HepG2 (cell line): ENCODE results near the gene IL18RAP. TPM values are rescaled to one million over a fixed set of nuclear protein-coding genes. Genes with fewer than 3 reads are reported as not detected.

Experiments used
- ATAC-seq: fragments of 200-7000 bp; cut with Tn5 transposase; 3 replicates; pipeline ENCODE4 v1.9.1; 2020; ENCODE audit warnings: mild to moderate bottlenecking, moderate library complexity
- BruUV-seq: library from RNA; stranded (reverse); fragments of 400-500 nt; replicated peaks from 2 replicates; lab custom pipeline; 2021; lab: Mats Ljungman, UMichigan
- CTCF ChIA-PET: fragments of 300-600 bp; formaldehyde crosslinking; extraction: SDS; loops from one replicate; lab custom pipeline; 2021; ENCODE audit warnings: low total read pairs, inconsistent platforms, low intra/inter-chr PET ratio; lab: Yijun Ruan, JAX
- POLR2A ChIA-PET: fragments of 350-600 bp; sonication (Branson Sonifier 250); formaldehyde crosslinking; loops from one replicate; lab custom pipeline; 2020; ENCODE audit warnings: antibody characterized with exemption, inconsistent platforms; lab: Yijun Ruan, JAX
- DNase-seq: peaks from one replicate; pipeline ENCODE4 v3.0.0-alpha.2; 2015; ENCODE audit warnings: low spot score
- FAIRE-seq: peaks from 3 replicates; lab custom pipeline; 2011; peaks lifted over from hg19 to GRCh38; lab: Jason Lieb, UNC
- H2AFZ ChIP-seq: one replicate; pipeline ENCODE4 v1.6.1; 2011; ENCODE audit warnings: low read length, inconsistent platforms
- H3K27ac ChIP-seq: fragments of 300-600 bp; 3 replicates; pipeline ENCODE4 v1.8.0; 2011; ENCODE audit warnings: mixed run types, mild to moderate bottlenecking, mixed read lengths, low read length, inconsistent platforms; ENCODE audit not compliant: insufficient read depth; ENCODE audit errors: extremely low read length
- H3K27me3 ChIP-seq, 2 experiments: fragments of 200-600 bp in 1 of 2; 2 replicates in 1 of 2; 3 replicates in 1 of 2; pipeline versions ENCODE4 v1.6.0 to v1.8.0; 2011; ENCODE audit warnings: low read length in 2 of 2, mild to moderate bottlenecking in 2 of 2, moderate library complexity in 2 of 2, inconsistent platforms in 1 of 2; ENCODE audit not compliant: insufficient read depth in 2 of 2, control insufficient read depth in 1 of 2
- H3K36me3 ChIP-seq, 2 experiments: fragments of 200-600 bp in 1 of 2; replicated peaks in 1 of 2; 2 replicates in 1 of 2; 3 replicates in 1 of 2; pipeline versions ENCODE4 v1.5.1 to v1.8.0; 2011; ENCODE audit warnings: low read length in 2 of 2, inconsistent platforms in 1 of 2; ENCODE audit not compliant: insufficient read depth in 2 of 2, control insufficient read depth in 1 of 2
- H3K4me1 ChIP-seq: 2 replicates; pipeline ENCODE4 v1.5.1; 2012; ENCODE audit warnings: low read length, inconsistent platforms; ENCODE audit not compliant: insufficient read depth
- H3K4me2 ChIP-seq: 2 replicates; pipeline ENCODE4 v1.6.0; 2011; ENCODE audit warnings: low read depth, low read length, inconsistent platforms
- H3K4me3 ChIP-seq, 3 experiments: fragments of 200-600 bp in 1 of 3; sonication (generic), shearing (Covaris generic) in 1 of 3; replicated peaks in 1 of 3; 2 replicates each; pipeline ENCODE4 v1.5.1; 2011 to 2016; ENCODE audit warnings: low read length in 3 of 3, inconsistent platforms in 2 of 3, low read depth in 2 of 3, mild to moderate bottlenecking in 2 of 3, control low read depth in 1 of 3, mixed read lengths in 1 of 3; ENCODE audit not compliant: insufficient read depth in 1 of 3
- H3K79me2 ChIP-seq: one replicate; pipeline ENCODE4 v1.6.1; 2011; ENCODE audit warnings: low read length, inconsistent platforms; ENCODE audit not compliant: insufficient read depth
- H3K9ac ChIP-seq: 2 replicates; pipeline ENCODE4 v1.6.0; 2011; ENCODE audit warnings: mild to moderate bottlenecking, low read depth, low read length, inconsistent platforms; ENCODE audit not compliant: insufficient read depth
- H3K9me3 ChIP-seq: 2 replicates; pipeline ENCODE4 v1.5.1; 2012; ENCODE audit warnings: mild to moderate bottlenecking, low read length
- H4K20me1 ChIP-seq: 2 replicates; pipeline ENCODE4 v1.6.0; 2011; ENCODE audit warnings: inconsistent platforms, mild to moderate bottlenecking, low read length, moderate library complexity; ENCODE audit not compliant: insufficient read depth
- AKAP8 ChIP-seq: sonication (generic); formaldehyde crosslinking; IDR thresholded peaks from 2 replicates; pipeline ENCODE4 v1.5.1; 2020; ENCODE audit warnings: mild to moderate bottlenecking, missing genetic modification reagents
- CCDC6 ChIP-seq: sonication (generic); formaldehyde crosslinking; IDR thresholded peaks from 2 replicates; pipeline ENCODE4 v1.8.1; 2022; ENCODE audit warnings: mild to moderate bottlenecking, missing genetic modification reagents, moderate library complexity
- CEBPB ChIP-seq: IDR thresholded peaks from 2 replicates; pipeline ENCODE4 v1.6.1; 2011; ENCODE audit warnings: low read depth, low read length, improper control_type of control experiment, borderline replicate concordance
- CHD2 ChIP-seq: IDR thresholded peaks from 2 replicates; pipeline ENCODE4 v1.6.1; 2011; ENCODE audit warnings: low read depth, low read length, improper control_type of control experiment
- FOXA1 ChIP-seq, 2 experiments: fragments of 450-650 bp in 1 of 2; sonication (generic) in 1 of 2; formaldehyde crosslinking in 1 of 2; IDR thresholded peaks; 2 replicates each; pipeline versions ENCODE4 v1.4.0 to v1.6.1; 2016 to 2020; ENCODE audit warnings: missing genetic modification reagents in 1 of 2
- HNF4A ChIP-seq: sonication (generic); formaldehyde crosslinking; IDR thresholded peaks from 2 replicates; pipeline ENCODE4 v1.4.0; 2020; ENCODE audit warnings: missing genetic modification reagents
- HNRNPK ChIP-seq: fragments of 200-400 bp; formaldehyde crosslinking; IDR thresholded peaks from 2 replicates; pipeline ENCODE4 v1.6.1; 2018; ENCODE audit warnings: low read length, low read depth, moderate library complexity, mild to moderate bottlenecking; ENCODE audit not compliant: poor library complexity, severe bottlenecking
- JARID2 ChIP-seq: sonication (generic); formaldehyde crosslinking; IDR thresholded peaks from 2 replicates; pipeline ENCODE4 v1.8.1; 2023; ENCODE audit warnings: missing genetic modification reagents, inconsistent platforms; ENCODE audit not compliant: insufficient replicate concordance
- KDM6A ChIP-seq: IDR thresholded peaks from 2 replicates; pipeline ENCODE4 v1.6.1; 2016; ENCODE audit warnings: low read depth
- MZF1 ChIP-seq: sonication (generic); formaldehyde crosslinking; IDR thresholded peaks from 2 replicates; pipeline ENCODE4 v1.8.1; 2023; ENCODE audit warnings: mild to moderate bottlenecking, missing genetic modification reagents, borderline replicate concordance
- NFE2 ChIP-seq: sonication (generic); formaldehyde crosslinking; IDR thresholded peaks from 2 replicates; pipeline ENCODE4 v1.4.0; 2020; ENCODE audit warnings: missing genetic modification reagents
- NFKB2 ChIP-seq: sonication (generic); formaldehyde crosslinking; IDR thresholded peaks from 2 replicates; pipeline ENCODE4 v1.4.0; 2020; ENCODE audit warnings: missing genetic modification reagents, borderline replicate concordance
- NFYB ChIP-seq: sonication (generic); formaldehyde crosslinking; IDR thresholded peaks from 2 replicates; pipeline ENCODE4 v1.4.0; 2020; ENCODE audit warnings: missing genetic modification reagents
- POLR2AphosphoS2 ChIP-seq: IDR thresholded peaks from 2 replicates; pipeline ENCODE4 v1.6.1; 2011; ENCODE audit warnings: low read depth, low read length, improper control_type of control experiment
- SNAPC2 ChIP-seq: sonication (generic); formaldehyde crosslinking; IDR thresholded peaks from 2 replicates; pipeline ENCODE4 v1.8.1; 2022; ENCODE audit warnings: mild to moderate bottlenecking, missing genetic modification reagents
- SRSF1 ChIP-seq: fragments of 200-400 bp; formaldehyde crosslinking; optimal IDR thresholded peaks from 2 replicates; pipeline ENCODE3; 2017; ENCODE audit warnings: mild to moderate bottlenecking, low read depth, low read length, moderate library complexity
- STAG1 ChIP-seq: sonication (generic); formaldehyde crosslinking; IDR thresholded peaks from 2 replicates; pipeline ENCODE4 v1.4.0; 2020; ENCODE audit warnings: missing genetic modification reagents
- SUZ12 ChIP-seq: fragments of 150-350 bp; IDR thresholded peaks from 2 replicates; pipeline ENCODE4 v1.6.1; 2014; ENCODE audit warnings: low read depth, low read length
- TAF15 ChIP-seq: fragments of 200-400 bp; formaldehyde crosslinking; IDR thresholded peaks from one replicate; pipeline ENCODE4 v1.6.1; 2018; ENCODE audit warnings: mild to moderate bottlenecking, low read depth, low read length; ENCODE audit not compliant: poor library complexity, severe bottlenecking
- YY1 ChIP-seq: IDR thresholded peaks from 2 replicates; pipeline ENCODE4 v1.6.1; 2011; ENCODE audit warnings: low read length, low read depth, moderate library complexity, mild to moderate bottlenecking; ENCODE audit not compliant: insufficient read depth, insufficient replicate concordance
- ZBTB38 ChIP-seq: sonication (generic); formaldehyde crosslinking; IDR thresholded peaks from 2 replicates; pipeline ENCODE4 v1.5.1; 2020; ENCODE audit warnings: mild to moderate bottlenecking, missing genetic modification reagents
- ZFP41 ChIP-seq: sonication (generic); formaldehyde crosslinking; IDR thresholded peaks from 2 replicates; pipeline ENCODE4 v1.4.0; 2020; ENCODE audit warnings: mild to moderate bottlenecking, missing genetic modification reagents, borderline replicate concordance
- ZNF557 ChIP-seq: sonication (generic); formaldehyde crosslinking; IDR thresholded peaks from 2 replicates; pipeline ENCODE4 v1.4.0; 2020; ENCODE audit warnings: missing genetic modification reagents
- ZNF747 ChIP-seq: sonication (generic); formaldehyde crosslinking; IDR thresholded peaks from 2 replicates; pipeline ENCODE4 v1.8.1; 2023; ENCODE audit warnings: missing genetic modification reagents, mild to moderate bottlenecking, borderline replicate concordance
- WGBS: methylation state at CpG from one replicate; pipeline ENCODE4 v1.1.6; 2017; ENCODE audit warnings: low lambda C conversion rate; 5-methylcytosine and 5-hydroxymethylcytosine counted together
- in situ Hi-C: cut with HindIII; loops from 2 replicates; pipeline ENCODE4 v1.10.0; 2017; ENCODE audit warnings: low pct_unique_long_range_greater_than_20kb; ENCODE audit not compliant: extremely low pct_ligation_motif_present
- intact Hi-C: fragments of 100-400 bp; cut with micrococcal nuclease; formaldehyde crosslinking; loops from one replicate; pipeline ENCODE4 v1.10.0; 2022; ENCODE audit not compliant: unreplicated experiment
- polyA plus RNA-seq, 8 experiments: library from polyadenylated mRNA; depleted of rRNA in 3 of 8; stranded (reverse) in 7 of 8; unstranded in 1 of 8; fragments of >200 nt; fragmentation: Illumina TruSeq in 4 of 8; extraction: Trizol in 4 of 8; gene quantifications; 2 replicates each; pipeline versions ENCODE4 v1.2.1 to v1.2.3, GENCODE V29; 2011 to 2016; ENCODE audit warnings: low read depth in 4 of 8, missing spikeins in 1 of 8, mixed read lengths in 1 of 8; ENCODE audit not compliant: insufficient read depth in 1 of 8
- total RNA-seq, 5 experiments: library from RNA; depleted of rRNA; stranded (reverse); fragments of >200 nt; fragmentation: Illumina TruSeq; extraction: Trizol; gene quantifications; 2 replicates each; pipeline ENCODE4 v1.2.3, GENCODE V29; 2016; ENCODE audit warnings: low read depth in 1 of 5

The IL18RAP gene
- total and polyA plus RNA-seq, 2 of the 13 experiments (the other 11 are each of a cell fraction or from before 2014, with no cell fraction given): 0.05 TPM; not detected in 1

DNA sequence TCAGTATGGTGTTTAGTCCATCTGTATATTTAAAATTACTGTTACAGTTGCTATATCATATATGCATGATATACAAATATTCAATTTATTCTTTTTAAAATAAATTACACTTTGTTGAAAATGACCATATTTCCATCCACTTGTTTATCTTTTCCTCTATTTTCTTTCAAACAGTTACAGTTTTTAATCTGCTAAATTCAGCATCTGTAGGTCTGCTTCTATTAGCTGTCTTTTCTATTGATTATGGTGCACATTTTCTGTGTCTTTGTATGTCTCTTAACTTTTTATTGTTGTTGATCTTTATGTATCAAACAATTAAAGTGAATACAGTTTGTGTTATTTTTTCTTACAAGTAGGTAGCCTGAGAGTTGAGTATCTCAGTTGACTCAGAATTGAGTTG is 39.2 kb upstream of the IL18RAP start:
- peaks cover 7% of the 10 kb centered on the region for H3K9me3 ChIP-seq
- no peak for ATAC-seq
- no peak for DNase-seq
- H4K20me1 ChIP-seq: no peaks in the 10 kb centered on the region
- H3K79me2 ChIP-seq: no peaks in the 10 kb centered on the region
- no peaks in the 10 kb centered on the region for H3K4me1 ChIP-seq
- BruUV-seq: no TSS peak
- FAIRE-seq: no peak
- TF ChIP-seq YY1: no peak
- no peak for TF ChIP-seq ZNF747 (CRISPR knock-in tag)
- TF ChIP-seq SRSF1: no peak
- no peak for TF ChIP-seq CCDC6
- no peak for TF ChIP-seq CEBPB
- no peak for TF ChIP-seq TAF15
- no peak for TF ChIP-seq KDM6A (CRISPR knock-in tag)
- no peaks in the 10 kb centered on the region for H3K36me3 ChIP-seq
- H3K4me2 ChIP-seq: no peak overlapping the region
- CTCF ChIA-PET: no interaction called here
- in situ Hi-C loops (no loop called here), intact Hi-C loops (no loop called here)
- no peak overlapping the region for H3K4me3 ChIP-seq
- POLR2A ChIA-PET: no interaction called here
- no peak overlapping the region for H2AFZ ChIP-seq
- H3K9ac ChIP-seq: no peak overlapping the region
- no peaks in the 10 kb centered on the region; a peak in 1 of 5 replicates for H3K27me3 ChIP-seq
- H3K27ac ChIP-seq: no peak overlapping the region

DNA sequence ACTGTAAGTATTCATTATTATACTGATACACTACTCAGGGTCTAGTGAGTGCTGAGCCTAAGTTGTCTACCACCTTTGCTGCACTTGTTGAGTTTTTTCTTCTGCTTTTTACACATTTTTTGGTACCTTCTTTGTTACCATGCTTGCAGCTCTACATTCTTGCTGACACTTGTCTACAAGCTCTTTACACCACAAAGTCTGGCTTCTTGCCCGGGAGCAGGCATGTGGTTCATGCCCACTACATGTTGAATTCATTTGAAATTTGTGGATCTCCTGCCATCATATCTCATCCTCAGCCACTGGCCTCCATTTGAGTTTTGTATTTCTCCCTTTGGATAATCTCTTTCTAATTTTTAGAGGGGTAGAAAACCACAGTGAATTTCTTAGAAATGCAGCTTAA is 37.4 kb upstream of the IL18RAP start:
- Histone ChIP-seq H3K27me3 (no peaks in the 10 kb centered on the region), H3K4me3 (no peak overlapping the region), H2AFZ (no peak overlapping the region), H3K4me2 (no peak overlapping the region), H3K36me3 (no peaks in the 10 kb centered on the region), H3K79me2 (no peaks in the 10 kb centered on the region), H3K9ac (no peak overlapping the region), H3K4me1 (no peaks in the 10 kb centered on the region), H3K27ac (no peak overlapping the region), H4K20me1 (no peaks in the 10 kb centered on the region), H3K9me3 (peaks cover 7% of the 10 kb centered on the region)
- no peak for ATAC-seq
- FAIRE-seq: no peak
- DNase-seq: no peak
- ChIA-PET POLR2A (no interaction called here), CTCF (no interaction called here)
- BruUV-seq: no TSS peak
- WGBS: 7% methylated on average over 1 of the region's 1 CpG
- in situ Hi-C loops: no loop called here
- intact Hi-C loops: no loop called here
- no peak for TF ChIP-seq ZBTB38 (CRISPR knock-in tag)
- TF ChIP-seq FOXA1 (IDR thresholded peaks at IDR 0.05): no peak
- TF ChIP-seq FOXA1 (CRISPR knock-in tag; IDR thresholded peaks at IDR 0.05): no peak
- no peak for TF ChIP-seq MZF1 (CRISPR knock-in tag)
- TF ChIP-seq NFYB: no peak
- TF ChIP-seq STAG1 (CRISPR knock-in tag): no peak
- no peak for TF ChIP-seq JARID2 (CRISPR knock-in tag)
- no peak for TF ChIP-seq SNAPC2 (CRISPR knock-in tag)
- no peak for TF ChIP-seq NFE2 (CRISPR knock-in tag)
- no peak for TF ChIP-seq CHD2
- no peak for TF ChIP-seq ZFP41 (CRISPR knock-in tag)
- TF ChIP-seq NFKB2 (CRISPR knock-in tag): no peak
- TF ChIP-seq SUZ12: no peak
- no peak for TF ChIP-seq ZNF557 (CRISPR knock-in tag)
- TF ChIP-seq HNF4A (CRISPR knock-in tag): no peak
- no peak for TF ChIP-seq POLR2AphosphoS2
- TF ChIP-seq HNRNPK: no peak
- TF ChIP-seq AKAP8: no peak
